Activated CD8-positive, alpha-beta memory T cell treated with anti-CD3 and anti-CD28 coated beads, Interleukin-2, amount 50 U/mL, for 48 hours (primary cell): ENCODE results near the gene ZNF740.

ENCODE experiments used
- DNase-seq: peaks from one replicate; pipeline ENCODE4 v3.0.0-alpha.2; 2020

ZNF740 gene

DNA sequence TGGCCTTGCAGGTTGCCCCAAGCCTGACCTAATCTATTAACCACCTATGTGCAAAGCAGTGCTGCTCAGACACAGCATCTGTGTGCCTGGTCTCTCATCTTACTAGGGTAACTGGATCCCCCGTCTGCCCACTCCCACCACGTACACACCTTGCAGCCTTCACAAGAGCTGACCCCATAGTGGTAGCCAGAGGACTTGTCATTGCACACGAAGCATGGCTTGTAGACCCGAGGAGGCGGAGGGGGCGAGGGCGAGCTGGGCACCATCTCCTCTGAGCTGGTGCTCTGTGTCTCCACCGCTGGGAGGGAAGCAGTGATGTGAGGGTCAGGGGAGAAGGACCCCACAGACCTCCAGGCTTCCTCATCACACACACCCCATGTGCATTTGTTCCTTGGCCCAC is 35.0 kb downstream of the ZNF740 start:
- DNase-seq: no peak

DNA sequence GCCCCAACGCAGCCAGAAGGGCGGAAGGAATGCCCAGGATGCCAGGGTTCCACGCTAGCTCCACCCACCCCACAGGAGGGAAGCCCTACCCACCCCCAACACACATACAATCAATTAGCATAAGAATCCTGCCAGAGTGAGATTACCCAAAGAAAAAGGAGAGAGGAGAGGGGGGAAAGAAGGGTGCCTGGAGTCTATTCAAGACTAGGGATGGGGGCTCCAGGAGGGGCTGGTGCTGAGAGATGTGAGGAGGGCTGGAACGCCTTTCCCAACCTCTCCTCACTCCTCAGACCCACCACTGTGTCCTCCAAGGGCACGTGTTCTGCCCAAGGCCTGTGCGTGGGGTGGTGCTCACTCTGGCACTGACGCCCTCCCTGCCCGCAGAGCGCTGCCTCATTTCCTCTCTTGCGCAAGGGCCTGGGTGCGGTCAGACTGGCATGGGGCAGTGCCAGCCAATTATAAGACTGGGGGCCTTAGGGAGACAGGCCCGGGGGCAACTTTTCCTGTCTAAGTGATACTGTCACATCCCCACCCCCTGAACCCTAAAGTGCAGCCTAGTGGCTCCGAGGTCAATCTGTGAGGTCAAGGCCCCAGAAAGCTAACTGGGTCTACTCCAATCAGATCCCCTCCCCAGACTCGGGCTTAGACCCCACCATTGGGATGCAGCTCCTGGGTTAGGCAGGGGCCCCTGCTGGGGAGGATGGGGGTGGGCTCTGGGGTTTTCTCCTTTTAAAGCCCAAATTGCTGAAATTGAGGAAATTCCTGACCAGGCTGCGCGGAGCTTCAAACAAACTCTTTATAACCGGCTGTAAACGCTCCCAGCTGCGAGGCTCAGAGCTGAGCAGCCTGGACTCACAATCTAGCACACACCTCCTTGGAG is 36.8 kb downstream of the ZNF740 start:
- peak; percentile 82 for DNase-seq

DNA sequence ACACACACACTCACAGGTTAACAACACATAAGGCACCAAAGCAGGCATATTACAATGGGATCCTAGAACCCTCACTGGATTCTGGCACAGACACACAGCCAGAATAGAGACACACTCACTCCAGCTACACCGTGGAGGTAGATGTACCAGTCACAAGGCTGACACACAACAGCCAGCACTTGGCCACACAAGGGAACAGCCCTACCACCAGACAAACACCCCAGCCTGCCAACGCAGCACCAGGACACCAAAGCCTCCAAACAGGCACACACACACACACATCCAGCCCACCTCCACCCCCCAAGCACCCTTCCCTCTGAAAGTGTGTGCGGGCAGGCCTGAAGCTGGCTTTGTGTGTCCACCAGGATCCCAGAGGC is 37.4 kb downstream of the ZNF740 start:
- DNase-seq: no peak

DNA sequence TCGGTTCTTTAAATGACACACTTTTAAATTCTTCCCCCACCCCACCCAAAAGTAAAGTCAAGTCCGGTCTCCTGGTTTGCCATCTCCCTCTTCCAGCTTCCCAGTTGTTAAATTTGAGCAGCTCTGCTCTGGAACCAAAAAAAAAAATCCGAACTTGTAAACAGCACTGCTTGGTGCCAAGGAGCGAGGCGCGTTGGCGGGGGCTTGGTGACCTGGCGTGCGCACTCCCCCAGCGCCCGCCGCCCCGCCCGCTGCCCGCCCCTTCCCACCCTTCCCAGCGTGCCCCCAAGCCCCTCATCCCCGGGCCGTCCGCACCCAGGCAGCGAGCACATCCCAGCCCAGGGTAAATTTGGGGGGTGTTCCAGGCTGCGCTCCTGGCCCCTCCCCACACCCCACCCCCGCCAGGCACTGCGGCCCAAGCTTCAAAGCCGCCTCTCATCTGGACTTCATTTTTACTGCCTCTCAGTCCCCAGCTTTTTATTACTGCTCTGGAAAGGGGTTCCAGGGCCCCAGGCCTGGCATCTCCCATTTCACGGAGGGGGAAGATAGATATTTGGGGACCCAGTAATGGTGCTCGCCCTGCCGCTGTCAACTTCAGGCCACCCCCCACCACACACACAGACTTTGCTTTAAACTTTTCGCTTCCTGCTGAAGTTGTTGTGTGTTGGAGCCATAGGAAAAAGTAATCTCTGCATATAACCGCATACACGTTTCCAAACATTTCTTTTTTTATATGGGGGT is 38.2 kb downstream of the ZNF740 start:
- DNase-seq: peak; percentile 54

DNA sequence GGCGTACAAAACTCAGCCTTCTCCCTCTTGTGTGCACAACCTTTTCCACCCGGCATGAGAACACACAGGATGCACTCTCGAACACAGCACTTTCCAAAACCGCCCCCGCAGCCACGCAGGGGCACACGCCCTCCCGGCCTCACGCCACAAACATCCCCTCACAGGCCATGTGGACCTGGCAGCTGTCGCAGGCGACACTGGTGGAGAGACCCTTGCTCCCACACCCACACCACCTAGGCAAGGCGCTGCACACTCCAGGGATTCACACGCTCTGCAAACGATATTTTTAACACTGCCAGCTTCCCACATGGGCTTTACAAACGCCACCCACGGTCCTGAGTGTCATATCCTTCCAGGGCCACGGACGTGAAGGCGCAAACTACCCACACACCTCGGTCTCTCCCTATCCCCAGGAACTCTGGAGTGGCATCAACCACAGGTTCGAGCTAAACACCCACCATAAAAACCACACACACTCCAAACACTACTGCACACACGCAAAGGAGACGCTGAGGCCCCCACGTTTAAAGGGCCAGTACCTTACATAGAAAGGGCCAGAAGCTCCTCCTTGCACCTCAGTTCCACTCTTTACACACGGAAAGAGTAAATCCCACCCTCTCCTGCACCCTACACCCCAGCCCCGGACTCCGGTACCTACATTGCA is 38.9 kb downstream of the ZNF740 start:
- peak; percentile 82 for DNase-seq

DNA sequence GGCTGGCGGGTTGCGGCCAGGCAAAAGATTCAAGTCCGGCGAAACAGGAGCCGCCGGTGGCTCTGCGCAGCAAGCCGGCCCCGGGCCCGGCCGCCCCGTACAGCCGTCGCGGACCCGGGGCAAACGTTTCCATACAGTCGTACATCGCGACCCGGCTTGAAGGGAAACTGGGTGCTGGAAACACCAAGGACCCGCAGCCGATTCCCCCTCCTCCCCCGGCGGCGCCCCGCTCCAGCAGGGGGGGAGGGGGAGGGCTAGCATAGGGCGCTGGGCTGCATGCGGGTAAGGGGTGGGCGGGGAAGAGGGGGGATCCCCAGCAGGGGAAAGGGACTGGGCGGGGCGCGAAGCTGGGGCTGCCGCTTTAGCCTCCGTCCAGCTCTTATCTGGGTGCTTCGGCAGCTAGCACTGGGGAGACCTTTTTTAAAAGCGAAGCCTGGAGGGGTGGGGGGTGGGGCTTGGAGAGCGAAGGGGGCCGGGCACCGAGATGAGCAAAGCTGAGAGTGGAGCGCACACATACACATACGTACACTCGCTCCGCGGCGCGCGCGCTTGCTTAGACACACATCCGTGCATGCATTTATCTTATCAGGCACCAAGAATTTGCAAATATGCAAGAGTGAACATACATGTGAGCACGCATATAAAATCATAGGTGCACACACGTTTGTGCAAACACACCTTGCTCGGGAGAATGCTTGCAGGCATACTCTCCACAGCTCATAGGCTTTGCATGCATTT is 39.6 kb downstream of the ZNF740 start:
- peak; percentile 88 for DNase-seq

DNA sequence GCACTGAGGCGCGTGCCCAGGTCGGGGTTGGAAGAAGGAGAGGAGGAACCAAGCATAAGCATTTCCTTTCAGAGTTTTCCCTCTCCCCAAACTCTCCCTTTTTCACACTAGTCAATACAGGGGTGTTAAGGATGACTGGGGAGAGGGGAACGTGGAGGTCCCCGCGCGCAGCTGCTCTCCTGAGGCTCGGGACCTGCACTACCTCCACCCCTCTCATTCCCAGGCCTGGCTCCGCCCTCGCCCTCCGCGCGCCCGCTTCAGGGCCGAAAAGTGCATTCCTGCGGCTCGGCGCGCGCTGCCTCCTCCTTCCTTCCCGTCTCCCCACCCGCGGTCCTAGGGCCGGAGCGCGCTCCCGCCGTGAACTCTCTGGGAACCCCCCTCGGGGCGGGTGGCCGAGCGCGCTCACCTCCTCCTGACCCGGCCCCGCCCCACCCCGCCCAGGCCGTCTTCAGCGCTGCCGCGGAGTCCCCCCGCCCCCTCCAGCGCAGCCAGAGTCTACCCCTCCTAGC is 40.2 kb downstream of the ZNF740 start:
- DNase-seq: peak; percentile 90

DNA sequence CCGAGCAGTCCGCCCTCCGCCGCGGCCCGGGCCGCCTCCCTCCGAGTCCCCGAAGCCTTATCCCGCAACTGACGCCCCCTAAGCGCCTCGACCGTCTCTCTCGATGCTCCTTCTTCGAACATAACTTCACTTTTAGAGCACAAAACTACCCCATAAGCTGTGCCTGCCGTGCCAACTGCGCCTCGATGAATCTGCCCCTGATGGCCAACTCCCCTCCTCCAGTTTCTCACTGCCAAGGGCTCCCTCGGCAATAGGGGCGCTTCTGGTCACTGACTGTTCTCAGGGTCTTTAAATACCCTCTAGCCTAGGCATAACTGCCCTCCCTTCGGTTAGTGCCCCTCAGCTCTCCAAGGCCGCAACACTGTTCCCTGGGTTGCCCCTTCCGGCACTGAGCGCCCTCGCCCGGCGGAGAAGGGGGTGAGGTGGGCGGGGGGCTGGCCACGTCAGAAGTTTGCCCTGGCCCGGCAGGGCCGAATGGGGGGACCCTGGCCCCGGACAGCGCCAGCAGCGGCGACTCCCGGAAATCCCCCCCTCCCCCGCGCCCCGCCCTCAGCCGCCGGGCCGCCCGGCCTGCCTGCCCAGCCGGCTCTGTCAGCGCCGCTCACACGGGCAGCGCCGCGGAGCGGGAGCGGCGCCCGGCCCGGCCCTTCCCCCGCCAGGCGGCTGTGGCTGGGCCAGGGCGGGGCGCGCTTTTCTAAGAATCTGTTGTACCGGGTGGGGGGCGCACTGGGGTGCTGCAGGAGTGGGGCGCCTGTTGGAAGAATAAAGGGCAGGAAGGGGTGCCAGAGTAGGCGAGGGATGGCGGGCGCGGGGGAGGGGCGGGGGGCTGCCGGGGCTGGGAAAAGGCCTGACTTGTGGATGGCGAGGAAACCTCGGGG is 40.9 kb downstream of the ZNF740 start:
- DNase-seq: peak; percentile 77

DNA sequence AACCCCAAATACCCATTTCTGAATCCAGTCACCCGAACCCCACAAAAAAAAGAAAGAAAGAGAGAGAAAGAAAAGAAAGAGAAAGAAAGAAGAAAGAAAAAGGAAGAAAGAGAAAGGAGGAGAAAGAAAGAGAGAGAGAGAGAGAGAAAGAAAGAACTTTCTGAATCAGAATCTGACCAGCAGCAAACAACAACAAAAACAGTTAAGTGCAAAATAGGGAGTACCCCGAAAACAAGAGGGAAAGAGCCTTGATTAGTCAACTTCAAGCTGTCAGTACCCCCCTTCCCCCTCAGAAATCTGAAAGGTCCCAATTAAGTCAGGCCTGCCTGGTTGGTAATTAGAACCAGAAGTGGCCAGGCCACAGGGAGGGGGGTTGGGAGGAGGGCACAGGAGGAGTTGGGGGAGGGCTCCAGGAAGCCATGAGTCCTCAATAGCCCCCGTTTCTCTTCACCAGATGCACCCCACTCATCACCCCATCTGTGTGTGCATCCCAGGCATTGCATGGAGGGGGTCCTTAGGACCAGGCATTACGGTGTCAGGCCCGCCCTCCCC is 41.7 kb downstream of the ZNF740 start:
- DNase-seq: no peak

DNA sequence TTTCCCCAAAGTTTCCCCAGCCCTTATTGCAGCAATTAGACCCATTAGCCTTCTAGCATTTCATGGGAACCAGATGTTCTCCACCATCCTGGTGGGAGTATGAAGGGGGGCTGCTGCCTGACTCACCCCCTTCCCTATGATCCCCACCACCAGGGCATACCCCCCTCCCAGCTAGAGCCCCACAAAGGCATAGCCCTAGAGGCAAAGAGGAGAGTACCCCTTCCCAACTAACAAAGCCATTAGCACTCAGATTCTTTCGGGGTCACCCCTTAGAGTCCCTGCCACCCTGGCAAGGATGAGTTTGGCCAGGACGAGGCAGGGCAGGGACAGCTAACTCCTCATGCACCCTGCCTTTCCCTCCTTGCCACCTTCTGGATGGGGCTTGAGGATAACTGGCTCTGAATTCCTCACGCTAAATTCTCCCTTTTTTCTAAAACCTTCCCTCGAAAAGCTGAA is 42.3 kb downstream of the ZNF740 start:
- DNase-seq: no peak

DNA sequence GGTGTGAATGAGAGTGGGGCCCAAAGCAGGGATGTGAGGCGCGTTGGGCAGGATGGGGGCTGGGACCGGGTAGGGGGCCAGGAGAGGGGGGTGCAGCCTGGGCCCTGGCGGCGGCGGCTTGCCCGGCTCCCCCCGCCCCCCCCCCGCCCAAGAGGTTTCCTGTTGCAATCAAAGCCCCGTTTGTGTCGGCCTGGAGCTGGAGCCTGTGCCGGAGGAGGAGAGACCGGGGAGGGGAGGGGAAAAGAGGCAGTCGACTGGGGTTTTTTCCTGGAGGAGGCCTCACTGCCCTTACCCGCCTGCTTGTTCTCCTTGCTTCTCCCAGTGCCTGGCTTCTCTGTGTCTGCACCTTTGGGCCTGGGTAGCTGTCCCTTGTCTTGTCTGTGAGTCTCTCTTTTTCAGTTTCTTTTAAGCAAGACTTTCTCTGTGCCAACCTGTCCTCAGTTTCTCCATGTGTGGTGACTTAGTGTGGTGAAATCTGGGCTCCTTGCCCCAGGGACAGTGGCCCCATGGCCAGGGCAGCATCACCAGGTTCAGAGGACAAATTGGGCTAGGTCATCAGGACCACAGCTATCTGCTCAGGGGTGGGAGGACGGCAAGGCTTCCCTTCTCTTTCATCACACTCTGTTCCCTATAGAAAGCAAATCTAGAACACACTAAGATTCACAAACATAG is 43.0 kb downstream of the ZNF740 start:
- no peak for DNase-seq

DNA sequence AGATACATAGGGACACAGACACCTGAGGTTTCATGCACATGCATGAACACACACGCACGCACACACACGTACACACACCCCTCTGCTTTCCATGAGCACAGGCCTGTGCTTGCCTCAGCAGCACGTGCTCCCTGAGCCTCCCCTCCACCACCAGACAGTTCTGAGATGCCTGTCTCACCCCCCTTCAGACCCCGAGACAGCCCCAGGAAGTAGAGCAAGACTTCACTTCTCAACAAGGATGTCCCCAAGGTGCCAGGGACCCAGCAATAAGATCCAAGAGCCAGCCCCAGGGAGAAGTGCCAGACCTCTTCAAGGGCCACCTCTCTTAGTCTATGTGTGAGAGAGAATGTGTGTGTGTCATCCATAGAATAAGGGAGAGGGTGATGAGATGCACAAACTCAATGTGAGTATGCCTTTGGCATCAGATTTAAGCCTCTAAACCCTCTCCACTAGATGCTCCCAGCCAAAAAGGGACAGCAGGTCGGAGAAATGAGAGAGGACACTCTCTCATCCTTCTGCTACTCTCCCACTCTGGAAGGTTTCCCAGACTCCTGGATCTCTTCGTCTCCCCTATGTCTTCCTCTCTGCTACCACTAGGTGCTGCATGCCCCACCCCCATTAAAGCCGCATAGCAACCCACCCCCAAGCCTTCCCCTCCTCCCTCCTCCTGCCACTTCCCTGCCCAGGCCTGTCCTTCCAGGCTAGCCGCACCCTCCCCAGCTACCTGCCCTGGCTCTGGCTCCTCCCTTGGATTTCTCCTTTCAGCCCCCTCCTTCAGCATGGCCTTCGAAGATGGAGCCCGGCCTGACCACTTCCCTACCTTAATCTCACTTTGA is 43.8 kb downstream of the ZNF740 start:
- no peak for DNase-seq

DNA sequence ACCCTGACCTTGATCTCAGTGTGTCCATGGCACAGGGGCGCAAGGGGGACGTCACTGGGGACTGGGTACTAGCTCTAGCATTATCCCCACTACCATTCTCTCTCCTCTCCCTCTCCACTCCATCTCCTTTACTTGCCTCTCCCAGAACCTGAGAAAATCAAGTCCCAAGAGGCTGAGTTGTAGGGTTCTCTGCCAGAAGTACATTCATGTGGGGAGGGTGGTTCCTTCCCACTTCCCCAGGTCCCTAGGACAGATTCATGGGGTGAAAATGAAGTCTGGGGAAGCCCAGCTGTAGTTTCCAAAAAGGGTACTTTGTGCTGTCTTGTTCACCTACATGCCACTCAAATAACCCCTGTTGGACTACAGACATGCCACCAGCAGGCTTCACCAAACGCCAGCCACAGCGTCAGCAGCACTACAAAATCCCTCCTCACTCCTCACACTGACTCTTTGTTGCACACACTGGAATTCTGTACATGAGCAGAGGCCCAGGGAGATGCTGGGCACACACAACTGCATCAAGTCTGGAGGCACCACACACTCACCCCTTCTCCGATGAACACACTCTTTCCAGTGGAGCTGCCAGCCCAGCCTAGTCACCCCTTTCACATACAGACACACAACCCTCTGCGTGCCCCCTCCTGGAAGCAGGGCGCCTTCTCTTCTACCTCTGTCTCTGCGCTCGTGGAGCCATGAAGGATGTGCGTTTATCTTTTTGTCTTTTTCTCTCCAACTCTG is 44.5 kb downstream of the ZNF740 start:
- DNase-seq: no peak

DNA sequence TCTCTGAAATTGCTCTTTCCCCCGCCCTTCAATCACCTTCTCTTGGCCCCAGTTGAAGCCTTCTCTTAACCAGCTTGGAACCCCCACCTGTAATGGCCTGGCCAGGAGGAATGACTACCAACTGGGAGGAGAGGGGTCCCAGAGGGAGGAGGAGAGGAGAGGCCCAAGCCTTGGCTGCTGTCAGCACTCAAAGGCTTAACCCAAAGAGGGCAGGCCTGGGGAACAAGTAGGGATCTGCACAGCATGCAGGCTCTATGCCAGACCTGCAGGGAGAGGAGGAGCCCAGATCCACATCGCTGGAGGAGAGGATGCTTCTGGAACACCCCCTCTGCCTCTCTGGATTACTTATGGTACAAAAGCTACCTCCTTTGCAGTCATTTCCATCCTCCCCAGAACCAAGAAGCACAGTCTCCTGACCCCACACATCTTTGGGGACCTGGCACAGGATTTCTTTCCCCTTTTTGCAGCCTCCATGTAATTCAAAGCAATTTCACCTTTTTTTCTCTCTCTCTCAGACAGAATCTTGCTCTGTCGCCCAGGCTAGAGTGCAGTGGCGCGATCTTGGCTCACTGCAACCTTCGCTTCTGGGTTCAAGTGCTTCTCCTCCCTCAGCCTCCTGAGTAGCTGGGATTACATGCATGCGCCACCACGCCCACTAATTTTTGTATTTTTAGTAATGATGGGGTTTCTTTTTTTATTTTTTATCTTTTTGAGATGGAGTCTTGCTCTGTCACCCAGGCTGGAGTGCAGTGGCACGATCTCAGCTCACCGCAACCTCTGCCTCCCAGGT is 45.3 kb downstream of the ZNF740 start:
- DNase-seq: no peak

DNA sequence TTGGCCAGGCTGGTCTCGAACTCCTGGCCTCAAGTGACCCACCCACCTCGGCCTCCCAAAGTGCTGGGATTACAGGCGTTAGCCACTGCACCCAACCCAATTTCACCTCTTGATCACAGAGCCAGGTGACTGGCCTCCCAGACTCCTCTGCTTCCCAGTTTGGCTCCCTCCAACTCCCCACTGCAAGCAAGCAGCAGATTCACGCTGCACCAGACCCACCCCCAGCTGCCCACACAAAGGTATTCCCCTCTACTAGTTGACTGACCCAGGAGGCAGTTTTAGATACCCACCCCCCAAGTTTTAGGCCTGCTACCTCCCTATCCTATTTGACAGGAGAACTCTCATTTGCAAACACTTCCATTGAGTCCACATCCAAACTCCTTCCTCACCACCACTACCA is 46.3 kb downstream of the ZNF740 start:
- no peak for DNase-seq

DNA sequence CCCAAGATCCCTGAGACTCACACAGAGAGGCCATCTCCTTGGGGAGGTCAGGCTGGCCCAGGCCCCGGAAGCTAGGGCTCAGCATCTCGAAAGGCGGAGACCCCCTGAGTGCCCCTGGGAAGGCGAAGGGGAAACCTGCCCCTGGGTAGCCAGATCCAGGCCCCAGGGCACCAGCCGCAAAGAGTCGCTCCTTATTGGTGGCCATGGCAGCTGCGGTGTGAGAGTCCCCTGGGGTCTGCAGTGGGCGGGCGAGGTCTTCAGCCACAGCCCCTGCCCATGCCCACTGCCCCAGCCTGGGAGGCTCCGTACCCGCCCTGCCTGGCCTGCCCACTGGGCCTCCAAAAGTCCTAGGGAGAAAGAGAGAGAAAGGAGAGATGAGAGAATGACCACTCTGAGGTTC is 46.8 kb downstream of the ZNF740 start:
- no peak for DNase-seq

DNA sequence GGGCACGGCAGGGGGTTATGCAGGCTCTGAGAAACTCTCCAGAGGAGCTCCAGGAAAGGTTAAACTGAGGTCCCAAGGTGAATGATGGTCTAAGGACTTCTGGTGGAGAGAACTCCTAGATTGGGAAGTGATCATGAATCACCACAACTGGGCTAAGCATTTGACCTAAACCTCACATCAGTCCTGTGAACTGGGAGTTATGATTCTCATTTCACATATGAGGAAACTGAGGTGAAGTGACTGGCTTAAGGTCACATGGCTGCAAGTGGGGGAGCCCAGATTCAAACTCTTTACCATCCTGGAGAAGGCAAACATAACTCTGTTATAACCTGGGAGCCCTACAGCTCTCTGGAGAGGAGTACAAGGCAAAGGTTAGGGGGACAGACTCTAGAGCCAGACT is 47.3 kb downstream of the ZNF740 start:
- DNase-seq: no peak

DNA sequence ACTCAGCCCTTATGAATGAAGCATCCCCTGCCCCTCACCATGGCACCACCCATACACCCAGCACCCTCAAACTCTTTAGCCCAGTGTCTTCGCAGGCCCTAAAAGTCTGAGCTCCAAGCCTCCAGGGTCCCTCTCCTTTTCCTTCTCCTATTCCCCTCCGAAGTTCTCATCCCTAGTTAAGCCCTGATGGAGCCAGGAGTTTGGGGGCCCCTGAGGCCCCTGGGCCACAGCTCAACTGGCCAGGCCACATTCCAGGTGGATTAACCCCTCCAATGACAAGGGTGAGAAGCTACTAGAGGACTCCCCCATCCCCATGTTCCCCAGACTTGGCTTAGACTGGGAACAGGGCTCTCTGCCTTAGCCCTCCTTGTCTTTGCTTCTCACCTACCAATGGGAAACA is 48.9 kb downstream of the ZNF740 start:
- no peak for DNase-seq
